ENCODE measurements around the gene ZNF474. TPM values are rescaled to one million over a fixed set of nuclear protein-coding genes. Genes with fewer than 3 reads are reported as not detected.

The ZNF474 gene
- total and polyA plus RNA-seq, 5 experiments from 2014 or later: 0.42 to 0.47 TPM; not detected in 3

- Mint-ChIP-seq H3K9me3 (no peaks in the 10 kb centered on the region), H3K4me1 (no peaks in the 10 kb centered on the region), H3K36me3 (no peaks in the 10 kb centered on the region), H3K27ac (no peak overlapping the region), H3K27me3 (peaks cover 0 to 14% (median 0%) of the 10 kb centered on the region in 5 donors), H3K4me3 (no peak overlapping the region)
- POLR2A ChIA-PET: no interaction called here
- DNase-seq: no peak
- no peak for ATAC-seq
Observed at GRCh38 chr5:122121479-122122465, 7.6 kb upstream of the ZNF474 start.

DNA sequence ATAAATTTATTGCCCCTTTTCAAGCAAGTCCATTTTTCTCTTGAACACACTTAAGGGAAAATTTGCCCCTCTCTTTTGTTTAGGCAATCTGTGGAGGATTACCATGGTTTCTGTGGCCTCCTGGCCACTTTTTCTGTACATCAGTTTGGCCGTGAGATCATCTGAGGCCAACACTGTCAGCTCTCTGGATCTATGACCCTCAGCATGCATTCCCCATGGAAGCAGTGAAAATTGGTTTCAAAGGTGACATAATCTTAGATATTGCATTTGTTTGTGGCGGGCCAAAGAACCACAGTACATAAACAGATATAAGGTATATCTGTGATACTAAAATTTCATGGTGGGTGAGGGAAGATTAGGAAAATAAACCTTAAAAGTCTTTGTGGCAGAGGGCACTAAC is 4.6 kb upstream of the ZNF474 start:
- DNase-seq (no peak), ATAC-seq (no peak)
- POLR2A ChIA-PET: no interaction called here
- Mint-ChIP-seq H3K4me1 (no peaks in the 10 kb centered on the region), H3K27me3 (peaks cover 0 to 11% (median 0%) of the 10 kb centered on the region in 5 donors), H3K27ac (no peak overlapping the region), H3K9me3 (no peaks in the 10 kb centered on the region), H3K36me3 (no peaks in the 10 kb centered on the region), H3K4me3 (no peak overlapping the region)

- POLR2A ChIA-PET: no interaction called here
- no peak overlapping the region for H3K4me3 Mint-ChIP-seq
- peaks cover 0 to 7% (median 1%) of the 10 kb centered on the region in 5 donors for H3K27me3 Mint-ChIP-seq
- ATAC-seq (no peak), DNase-seq (no peak)
- H3K36me3 Mint-ChIP-seq: no peaks in the 10 kb centered on the region
- no peaks in the 10 kb centered on the region for H3K9me3 Mint-ChIP-seq
- H3K27ac Mint-ChIP-seq: no peak overlapping the region
- H3K4me1 Mint-ChIP-seq: no peaks in the 10 kb centered on the region
Observed at GRCh38 chr5:122126177-122126755, 3.1 kb upstream of the ZNF474 start.

DNA sequence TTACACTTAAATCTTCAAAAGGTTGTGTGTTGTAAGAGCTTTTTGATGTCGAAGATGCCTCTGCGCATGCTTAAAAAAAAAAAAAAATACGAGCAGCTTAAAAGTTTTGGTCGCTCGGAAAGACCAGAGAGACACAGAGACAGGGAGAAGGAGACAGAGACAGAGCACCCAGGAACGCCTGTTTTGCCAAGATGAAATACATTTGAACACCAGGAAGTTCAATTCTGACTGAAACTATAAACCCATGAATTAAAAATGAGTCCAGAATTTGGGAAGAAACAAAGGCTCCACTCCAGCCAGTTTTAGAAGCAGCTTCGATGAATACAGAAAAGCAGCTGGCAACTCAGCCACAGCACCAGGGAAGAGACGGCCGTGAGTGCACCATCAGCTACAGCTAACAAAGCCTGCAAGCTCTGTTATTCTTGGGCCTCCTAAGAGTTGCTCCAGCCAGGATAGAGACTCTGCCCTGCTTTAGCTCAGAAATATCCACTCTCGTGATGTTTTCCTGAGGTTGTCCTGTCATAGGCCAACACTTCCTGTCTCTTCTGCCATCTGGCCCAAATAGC is 2.5 kb upstream of the ZNF474 start:
- Mint-ChIP-seq H3K9me3 (no peaks in the 10 kb centered on the region), H3K27ac (no peak overlapping the region), H3K36me3 (no peaks in the 10 kb centered on the region), H3K27me3 (peaks cover 0 to 4% (median 1%) of the 10 kb centered on the region in 5 donors), H3K4me3 (no peak overlapping the region), H3K4me1 (no peaks in the 10 kb centered on the region)
- POLR2A ChIA-PET: no interaction called here
- no peak for DNase-seq
- no peak for ATAC-seq

- no peak for DNase-seq
- H3K27me3 Mint-ChIP-seq: peaks cover 0 to 3% (median 0%) of the 10 kb centered on the region in 5 donors
- peaks cover 0 to 2% (median 0%) of the 10 kb centered on the region in 4 donors for H3K4me1 Mint-ChIP-seq
- POLR2A ChIA-PET: no interaction called here
- H3K4me3 Mint-ChIP-seq: no peak overlapping the region
- H3K36me3 Mint-ChIP-seq: no peaks in the 10 kb centered on the region
- ATAC-seq: no peak
- no peak overlapping the region for H3K27ac Mint-ChIP-seq
- H3K9me3 Mint-ChIP-seq: no peaks in the 10 kb centered on the region
Observed at GRCh38 chr5:122130152-122130551, 806 bp downstream of the ZNF474 start.

- H3K36me3 Mint-ChIP-seq: no peaks in the 10 kb centered on the region
- no peaks in the 10 kb centered on the region for H3K9me3 Mint-ChIP-seq
- H3K4me1 Mint-ChIP-seq: peaks cover 11 to 21% (median 15%) of the 10 kb centered on the region in 4 donors
- peak in 5 of 10 donors; percentile 13 to 59 (median 42) for DNase-seq
- peak; percentile 82 to 90 for ATAC-seq
- H3K4me3 Mint-ChIP-seq: peak overlapping the region in 7 of 10 donors; percentile 8 to 59 (median 46)
- H3K27ac Mint-ChIP-seq: peak overlapping the region in 3 of 10 donors; percentile 3 to 18 (median 14)
- peaks cover 1 to 12% (median 4%) of the 10 kb centered on the region in 5 donors for H3K27me3 Mint-ChIP-seq
- POLR2A ChIA-PET: no interaction called here
Observed at GRCh38 chr5:122137702-122138101, 8.4 kb downstream of the ZNF474 start.

DNA sequence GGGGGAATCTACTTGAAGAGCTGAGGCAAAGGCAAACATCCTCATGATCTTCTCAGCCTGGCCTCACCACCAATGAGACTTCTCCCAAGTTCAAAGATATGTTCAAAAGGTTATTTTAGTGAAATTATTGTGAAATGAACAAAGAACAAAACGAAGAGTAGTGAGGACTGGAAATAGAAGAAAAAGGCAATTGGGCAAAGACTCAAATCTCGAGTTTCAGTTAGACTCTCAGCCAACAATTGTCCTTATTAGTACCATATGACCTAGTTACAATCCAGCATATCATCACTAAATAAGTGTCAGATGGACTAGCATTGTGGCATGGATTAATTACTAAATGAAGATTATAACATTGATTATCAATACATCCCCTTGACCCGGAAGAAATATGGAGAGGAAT is 9.0 kb downstream of the ZNF474 start:
- peaks cover 1 to 12% (median 4%) of the 10 kb centered on the region in 5 donors for H3K27me3 Mint-ChIP-seq
- H3K27ac Mint-ChIP-seq: no peak overlapping the region
- DNase-seq: no peak
- H3K4me1 Mint-ChIP-seq: peaks cover 11 to 21% (median 15%) of the 10 kb centered on the region in 4 donors
- POLR2A ChIA-PET: no interaction called here
- ATAC-seq: no peak
- no peaks in the 10 kb centered on the region for H3K36me3 Mint-ChIP-seq
- no peak overlapping the region for H3K4me3 Mint-ChIP-seq
- no peaks in the 10 kb centered on the region for H3K9me3 Mint-ChIP-seq

- Mint-ChIP-seq H3K4me1 (peaks cover 10 to 21% (median 15%) of the 10 kb centered on the region in 4 donors), H3K36me3 (no peaks in the 10 kb centered on the region), H3K4me3 (no peak overlapping the region), H3K9me3 (no peaks in the 10 kb centered on the region), H3K27me3 (peaks cover 1 to 12% (median 4%) of the 10 kb centered on the region in 5 donors), H3K27ac (no peak overlapping the region)
- POLR2A ChIA-PET: no interaction called here
- DNase-seq (no peak), ATAC-seq (no peak)
Observed at GRCh38 chr5:122140900-122141299, 11.6 kb downstream of the ZNF474 start.

DNA sequence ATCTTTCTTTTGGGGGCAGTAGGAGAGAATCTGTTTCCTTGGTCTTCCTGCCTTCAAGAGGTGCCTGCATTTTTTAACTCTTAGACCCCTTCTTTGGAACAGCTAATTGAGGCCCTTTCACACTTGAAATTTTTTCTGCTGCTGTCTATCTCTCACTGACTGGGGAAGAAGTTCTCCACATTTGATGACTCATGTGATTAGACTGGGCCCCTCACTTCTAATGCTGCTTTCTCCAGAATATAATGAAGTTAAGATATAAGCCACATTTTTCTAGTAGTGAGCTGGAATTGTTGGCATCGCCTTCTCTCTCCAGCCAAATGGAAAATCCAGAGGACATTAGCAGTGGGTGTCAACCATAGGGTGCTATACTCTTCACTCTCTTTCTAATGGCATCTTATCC is 12.4 kb downstream of the ZNF474 start:
- ATAC-seq (no peak), DNase-seq (no peak)
- H3K4me3 Mint-ChIP-seq: no peak overlapping the region
- peaks cover 10 to 20% (median 15%) of the 10 kb centered on the region in 4 donors for H3K4me1 Mint-ChIP-seq
- no peaks in the 10 kb centered on the region for H3K36me3 Mint-ChIP-seq
- no peaks in the 10 kb centered on the region for H3K9me3 Mint-ChIP-seq
- H3K27me3 Mint-ChIP-seq: peaks cover 1 to 12% (median 4%) of the 10 kb centered on the region in 5 donors
- POLR2A ChIA-PET: no interaction called here
- H3K27ac Mint-ChIP-seq: no peak overlapping the region

DNA sequence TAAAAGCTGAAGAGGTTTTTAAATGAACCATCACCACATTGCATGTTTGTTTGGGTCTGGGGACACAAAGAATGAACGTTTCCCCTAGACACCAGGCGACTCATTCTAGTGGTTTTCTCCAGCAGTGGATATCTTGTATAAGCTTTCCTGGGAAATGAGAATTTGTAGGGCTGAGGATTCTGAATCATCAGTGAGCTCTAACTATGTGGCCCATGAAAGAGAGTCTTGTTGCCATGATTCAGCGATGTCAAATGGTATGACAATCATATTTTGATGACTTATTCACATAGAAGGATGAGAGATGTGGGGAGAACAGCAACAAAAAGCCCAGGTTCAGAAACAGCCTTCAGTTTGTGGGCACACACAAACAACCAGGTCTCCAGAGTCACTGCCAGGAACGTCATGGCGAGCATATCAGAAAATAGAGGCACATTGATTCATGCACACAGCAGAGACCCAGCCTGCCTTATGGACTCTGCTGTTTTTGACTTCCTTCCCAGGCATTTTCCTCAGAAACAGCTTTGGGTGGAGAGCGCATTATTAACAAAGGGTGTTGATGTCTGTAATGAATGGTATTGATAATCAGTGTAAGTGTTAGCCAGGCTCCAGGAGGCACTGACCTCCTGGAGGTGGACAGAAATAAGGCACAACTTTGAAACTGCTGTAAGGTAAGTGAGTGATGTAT is 13.3 kb downstream of the ZNF474 start:
- Mint-ChIP-seq H3K9me3 (no peaks in the 10 kb centered on the region), H3K4me1 (peaks cover 4 to 11% (median 9%) of the 10 kb centered on the region in 4 donors), H3K27me3 (peaks cover 1 to 12% (median 4%) of the 10 kb centered on the region in 5 donors), H3K4me3 (no peak overlapping the region), H3K36me3 (no peaks in the 10 kb centered on the region), H3K27ac (no peak overlapping the region)
- ATAC-seq (no peak), DNase-seq (no peak)
- POLR2A ChIA-PET: no interaction called here

- Mint-ChIP-seq H3K36me3 (no peaks in the 10 kb centered on the region), H3K9me3 (no peaks in the 10 kb centered on the region), H3K4me3 (no peak overlapping the region), H3K27me3 (peaks cover 4 to 22% (median 4%) of the 10 kb centered on the region in 5 donors), H3K27ac (no peak overlapping the region), H3K4me1 (no peaks in the 10 kb centered on the region)
- DNase-seq: no peak
- POLR2A ChIA-PET: no interaction called here
- no peak for ATAC-seq
Observed at GRCh38 chr5:122144236-122144635, 14.9 kb downstream of the ZNF474 start.

DNA sequence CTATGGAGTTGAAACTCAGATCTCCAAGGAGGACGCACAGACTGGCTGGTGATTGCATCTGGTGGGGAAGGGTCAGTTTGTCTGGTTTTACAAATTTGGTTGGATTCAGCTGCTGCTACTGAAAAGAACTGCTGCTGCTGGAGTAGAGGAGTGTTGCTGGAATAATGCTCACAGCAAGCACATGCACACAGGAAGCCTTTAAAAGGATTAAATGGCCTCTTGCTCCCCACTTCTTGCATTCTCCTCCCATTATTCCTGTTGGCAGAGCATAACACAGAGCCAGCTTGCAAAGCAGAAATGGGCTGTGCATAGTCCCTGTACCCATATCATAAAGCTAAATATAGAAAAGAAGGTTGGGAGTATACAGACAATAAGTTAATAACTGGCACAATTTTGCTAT is 16.6 kb downstream of the ZNF474 start:
- POLR2A ChIA-PET: no interaction called here
- no peak overlapping the region for H3K27ac Mint-ChIP-seq

More for the DNA sequence above, 16.6 kb downstream of the ZNF474 start:
- no peak for ATAC-seq
- DNase-seq: no peak
- no peak overlapping the region for H3K4me3 Mint-ChIP-seq
- H3K9me3 Mint-ChIP-seq: no peaks in the 10 kb centered on the region
- H3K36me3 Mint-ChIP-seq: no peaks in the 10 kb centered on the region
- no peaks in the 10 kb centered on the region for H3K4me1 Mint-ChIP-seq
- peaks cover 4 to 22% (median 4%) of the 10 kb centered on the region in 5 donors for H3K27me3 Mint-ChIP-seq
